Measurements from ENCODE around the gene ALDH1B1. TPM values are rescaled to one million over a fixed set of nuclear protein-coding genes. Genes with fewer than 3 reads are reported as not detected.
"Not testable (repeated sequence)": the region's sequence is repeated elsewhere in the genome, so short reads cannot be mapped to it uniquely, and the experiment has no call there.

ALDH1B1 gene
- polyA plus RNA-seq, 1 of the 3 experiments (the other 2 are of a cell fraction) = 16.5 TPM

GRCh38 chr9:38376021-38376670 lies 16.4 kb upstream of the ALDH1B1 start:
- CTCF ChIA-PET = interaction anchor here (0.9 to 2.9 kb wide), 6 partner anchors 9 to 462 kb away, joined by 3 to 10 read pairs (median 3); no protein-coding TSS in a partner anchor

GRCh38 chr9:38377336-38378083 lies 15.0 kb upstream of the ALDH1B1 start:
- H4K20me1 ChIP-seq (ENCODE audit: insufficient read depth); POLR2A ChIA-PET; H3K27ac ChIP-seq (ENCODE audit: low read depth in 2 of 2, low read length in 1 of 2); DNase-seq; H3K9me2 ChIP-seq; H3K4me2 ChIP-seq; H3F3A ChIP-seq (replicated peaks; ENCODE audit: insufficient read depth); H3K9ac ChIP-seq; H3K9me3 ChIP-seq; H3K27me3 ChIP-seq (ENCODE audit: insufficient read depth); H3K36me3 ChIP-seq (replicated peaks in 1 of 2; ENCODE audit: control insufficient read depth in 1 of 2, insufficient read depth in 2 of 2, low read length in 1 of 2); H3K79me2 ChIP-seq (ENCODE audit: insufficient read depth); H3K4me3 ChIP-seq (ENCODE audit: low read depth in 2 of 2, low read length in 1 of 2); H2AFZ ChIP-seq (ENCODE audit: low read depth): not testable (repeated sequence)
- peaks cover 0 to 18% of the 10 kb centered on the region in 2 experiments; a peak in 2 of 4 replicates for H3K4me1 ChIP-seq (ENCODE audit: control insufficient read depth in 1 of 2, insufficient read depth in 2 of 2, low read depth in 1 of 2, low read length in 1 of 2)
- CTCF ChIA-PET = interaction anchor here (0.9 to 2.9 kb wide), 2 partner anchors 14 to 464 kb away, joined by 3 to 10 read pairs; no protein-coding TSS in a partner anchor
- WGBS (ENCODE audit: low lambda C conversion rate) = 88% methylated on average over 14 of the region's 42 CpGs

More at GRCh38 chr9:38376021-38376670, 16.4 kb upstream of the ALDH1B1 start:
- no peak overlapping the region for H3K27ac ChIP-seq (ENCODE audit: low read depth in 2 of 2, low read length in 1 of 2)
- peaks cover 0 to 26% of the 10 kb centered on the region in 2 experiments; a peak in 2 of 4 replicates for H3K4me1 ChIP-seq (ENCODE audit: control insufficient read depth in 1 of 2, insufficient read depth in 2 of 2, low read depth in 1 of 2, low read length in 1 of 2)
- no peaks in the 10 kb centered on the region for H3K79me2 ChIP-seq (ENCODE audit: insufficient read depth)
- POLR2A ChIA-PET = no interaction called here
- DNase-seq = no peak
- no peaks in the 10 kb centered on the region for H3K36me3 ChIP-seq (replicated peaks in 1 of 2; ENCODE audit: control insufficient read depth in 1 of 2, insufficient read depth in 2 of 2, low read length in 1 of 2)
- H3K4me3 ChIP-seq (ENCODE audit: low read depth in 2 of 2, low read length in 1 of 2) = no peak overlapping the region
- no peaks in the 10 kb centered on the region for H3K9me2 ChIP-seq
- H3K9me3 ChIP-seq = no peaks in the 10 kb centered on the region
- WGBS (ENCODE audit: low lambda C conversion rate) = 64% methylated on average over 4 of the region's 9 CpGs
- peaks cover 14% of the 10 kb centered on the region; the same call in 1 of the 2 replicates for H3K27me3 ChIP-seq (ENCODE audit: insufficient read depth)
- H3K4me2 ChIP-seq = no peak overlapping the region
- H4K20me1 ChIP-seq (ENCODE audit: insufficient read depth) = no peaks in the 10 kb centered on the region
- no peak overlapping the region for H2AFZ ChIP-seq (ENCODE audit: low read depth)
- H3K9ac ChIP-seq = no peak overlapping the region
- TF ChIP-seq USF2 (IDR thresholded peaks at IDR 0.05; ENCODE audit: borderline replicate concordance, low read depth, low read length) (no peak), FOXJ3 (CRISPR knock-in tag; IDR thresholded peaks at IDR 0.05) (no peak), NFIC (IDR thresholded peaks at IDR 0.05; ENCODE audit: borderline replicate concordance) (no peak), MAX (IDR thresholded peaks at IDR 0.05; ENCODE audit: low read depth) (no peak), TCF12 (IDR thresholded peaks at IDR 0.05) (no peak), PBX3 (IDR thresholded peaks at IDR 0.05) (no peak), POLR2AphosphoS5 (IDR thresholded peaks at IDR 0.05; ENCODE audit: low read depth, low read length) (no peak), GATA2 (CRISPR knock-in tag; IDR thresholded peaks at IDR 0.05) (no peak), EP300 (IDR thresholded peaks at IDR 0.05; ENCODE audit: borderline replicate concordance in 1 of 2, low read depth in 1 of 2, low read length in 1 of 2) (no peak), IRF3 (IDR thresholded peaks at IDR 0.05; ENCODE audit: low read depth, low read length) (no peak), YY1 (IDR thresholded peaks at IDR 0.05; ENCODE audit: low read depth) (no peak), MXI1 (IDR thresholded peaks at IDR 0.05; ENCODE audit: low read depth, low read length) (no peak), SMC3 (IDR thresholded peaks at IDR 0.05; ENCODE audit: low read depth, low read length) (no peak), RXRA (IDR thresholded peaks at IDR 0.05; ENCODE audit: borderline replicate concordance, low read depth) (no peak), GABPA (IDR thresholded peaks at IDR 0.05; ENCODE audit: low read depth) (no peak), RAD21 (IDR thresholded peaks at IDR 0.05; ENCODE audit: low read length) (no peak), RCOR1 (IDR thresholded peaks at IDR 0.05; ENCODE audit: low read length) (no peak), JUND (IDR thresholded peaks at IDR 0.05) (no peak), RFX5 (IDR thresholded peaks at IDR 0.05; ENCODE audit: low read length) (no peak), FOSL2 (IDR thresholded peaks at IDR 0.05; ENCODE audit: borderline replicate concordance, low read depth) (no peak)
- no peaks in the 10 kb centered on the region for H3F3A ChIP-seq (replicated peaks; ENCODE audit: insufficient read depth)
